Thoracic aorta (tissue), 2 donors: ENCODE data around the gene AFG3L2. TPM values are rescaled to one million over a fixed set of nuclear protein-coding genes. Genes with fewer than 3 reads are reported as not detected.

Experiments used
- ATAC-seq: fragments of 150-250 bp; one replicate; pipeline ENCODE4 v1.8.0; 2017; ENCODE audit warnings: low read depth; ENCODE audit not compliant: insufficient number of reproducible peaks, low FRiP score
- DNase-seq: peaks from one replicate; pipeline ENCODE4 v3.0.0-alpha.2; 2020; ENCODE audit warnings: low spot score
- H3K27ac ChIP-seq, 2 donors: fragments of 200-600 bp; sonication (generic); 1 replicate in 1 of 2; 2 replicates in 1 of 2; pipeline ENCODE4 v1.5.1; 2016; ENCODE audit warnings: mild to moderate bottlenecking in 2 of 2, moderate library complexity in 2 of 2
- H3K27me3 ChIP-seq: fragments of 200-600 bp; sonication (generic); replicated peaks from 2 replicates; pipeline ENCODE4 v1.6.0; 2016; ENCODE audit warnings: mild to moderate bottlenecking; ENCODE audit not compliant: insufficient read depth
- H3K36me3 ChIP-seq: fragments of 200-600 bp; sonication (generic); one replicate; pipeline ENCODE4 v1.5.1; 2016
- H3K4me1 ChIP-seq, 2 donors: fragments of 200-600 bp; sonication (generic); 1 replicate in 1 of 2; 2 replicates in 1 of 2; pipeline versions ENCODE4 v1.5.1 to v1.6.0; 2016; ENCODE audit warnings: low read depth in 2 of 2, mild to moderate bottlenecking in 1 of 2; ENCODE audit not compliant: control insufficient read depth in 1 of 2
- H3K4me3 ChIP-seq: fragments of 200-600 bp; sonication (generic); 2 replicates; pipeline ENCODE4 v1.5.1; 2016; ENCODE audit warnings: mild to moderate bottlenecking
- H3K9me3 ChIP-seq: fragments of 200-600 bp; sonication (generic); 2 replicates; pipeline ENCODE4 v1.5.1; 2016
- total RNA-seq, 2 donors: library from RNA; depleted of rRNA; stranded (reverse); fragments of >200 nt; gene quantifications; one replicate each; pipeline versions ENCODE4 v1.1.0 to v1.2.3, GENCODE V29; 2016
- TF ChIP-seq, protein P1 (sequence below): fragments of 200-600 bp; sonication (generic); IDR thresholded peaks from one replicate; pipeline ENCODE4 v1.5.1; 2019; ENCODE audit warnings: antibody characterized with exemption

The AFG3L2 gene
- total RNA-seq, 2 donors from 2014 or later = 24.2 to 58.1 TPM

DNA sequence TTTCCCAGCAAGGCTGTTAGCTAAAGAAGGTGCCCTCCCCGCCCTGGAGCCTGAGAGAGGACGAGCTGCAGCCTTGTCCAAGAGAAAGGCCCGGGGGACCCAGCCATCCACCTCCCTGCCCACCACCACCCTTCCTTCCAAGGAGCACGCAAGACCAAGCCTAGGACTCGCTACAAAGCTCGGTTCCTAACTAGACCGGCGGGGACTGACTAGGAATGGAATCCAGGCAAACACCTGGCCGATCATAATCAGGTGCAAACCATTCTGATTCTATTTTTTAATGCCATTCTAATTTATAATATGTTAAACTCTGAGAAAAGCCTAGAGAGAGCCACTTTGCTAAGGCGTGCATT lies 88.6 kb downstream of the AFG3L2 start:
- ATAC-seq = no peak
- H3K36me3 ChIP-seq = no peaks in the 10 kb centered on the region
- peaks cover 4 to 24% of the 10 kb centered on the region in 2 donors for H3K4me1 ChIP-seq
- H3K27ac ChIP-seq = peak overlapping the region; percentile 85 to 89
- peak overlapping the region; percentile 77 for H3K4me3 ChIP-seq
- TF ChIP-seq, protein P1, sequence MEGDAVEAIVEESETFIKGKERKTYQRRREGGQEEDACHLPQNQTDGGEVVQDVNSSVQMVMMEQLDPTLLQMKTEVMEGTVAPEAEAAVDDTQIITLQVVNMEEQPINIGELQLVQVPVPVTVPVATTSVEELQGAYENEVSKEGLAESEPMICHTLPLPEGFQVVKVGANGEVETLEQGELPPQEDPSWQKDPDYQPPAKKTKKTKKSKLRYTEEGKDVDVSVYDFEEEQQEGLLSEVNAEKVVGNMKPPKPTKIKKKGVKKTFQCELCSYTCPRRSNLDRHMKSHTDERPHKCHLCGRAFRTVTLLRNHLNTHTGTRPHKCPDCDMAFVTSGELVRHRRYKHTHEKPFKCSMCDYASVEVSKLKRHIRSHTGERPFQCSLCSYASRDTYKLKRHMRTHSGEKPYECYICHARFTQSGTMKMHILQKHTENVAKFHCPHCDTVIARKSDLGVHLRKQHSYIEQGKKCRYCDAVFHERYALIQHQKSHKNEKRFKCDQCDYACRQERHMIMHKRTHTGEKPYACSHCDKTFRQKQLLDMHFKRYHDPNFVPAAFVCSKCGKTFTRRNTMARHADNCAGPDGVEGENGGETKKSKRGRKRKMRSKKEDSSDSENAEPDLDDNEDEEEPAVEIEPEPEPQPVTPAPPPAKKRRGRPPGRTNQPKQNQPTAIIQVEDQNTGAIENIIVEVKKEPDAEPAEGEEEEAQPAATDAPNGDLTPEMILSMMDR = no peak
- H3K27me3 ChIP-seq = no peaks in the 10 kb centered on the region
- no peaks in the 10 kb centered on the region for H3K9me3 ChIP-seq
- no peak for DNase-seq

DNA sequence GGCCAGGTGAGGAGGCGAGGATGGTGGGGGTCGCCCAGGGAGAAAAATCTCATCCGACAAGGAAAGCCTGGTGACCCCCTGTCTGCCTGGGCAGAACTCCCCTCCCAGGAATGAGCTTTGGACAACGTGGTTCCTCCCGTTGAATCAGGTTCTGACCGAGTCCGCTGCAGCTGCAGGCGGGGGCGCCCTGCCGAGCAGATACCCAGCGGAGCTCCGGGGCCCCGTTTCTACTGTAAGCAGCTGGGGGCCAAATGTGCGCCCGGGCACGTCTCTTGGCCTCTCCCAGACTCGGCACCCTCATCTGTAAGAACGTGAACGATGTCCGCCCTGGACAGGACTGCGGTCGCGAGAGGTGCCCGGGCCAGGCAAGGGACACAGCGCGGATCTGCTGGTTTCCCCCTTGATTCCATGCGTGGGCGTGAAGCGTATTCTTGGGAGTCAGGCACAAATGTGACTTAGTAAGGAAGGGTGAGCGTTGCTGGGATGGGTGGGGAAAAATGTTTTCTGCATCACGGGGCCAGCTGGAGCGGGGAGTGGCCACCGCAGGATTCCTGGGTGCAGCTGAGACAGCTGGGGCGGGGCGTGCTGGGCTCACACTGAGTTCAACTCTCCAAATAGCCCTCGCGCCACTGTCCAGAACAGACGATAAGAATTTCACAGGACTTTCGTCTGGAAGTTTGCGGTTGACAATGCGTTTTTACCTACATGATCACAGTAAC lies 89.2 kb downstream of the AFG3L2 start:
- peak overlapping the region; percentile 85 to 89 for H3K27ac ChIP-seq
- peak overlapping the region; percentile 77 for H3K4me3 ChIP-seq
- no peaks in the 10 kb centered on the region for H3K36me3 ChIP-seq
- DNase-seq (peak; percentile 74), ATAC-seq (peak; percentile 83)
- H3K4me1 ChIP-seq = peaks cover 4 to 24% of the 10 kb centered on the region in 2 donors
- TF ChIP-seq, protein P1 = no peak
- no peaks in the 10 kb centered on the region for H3K27me3 ChIP-seq
- no peaks in the 10 kb centered on the region for H3K9me3 ChIP-seq

DNA sequence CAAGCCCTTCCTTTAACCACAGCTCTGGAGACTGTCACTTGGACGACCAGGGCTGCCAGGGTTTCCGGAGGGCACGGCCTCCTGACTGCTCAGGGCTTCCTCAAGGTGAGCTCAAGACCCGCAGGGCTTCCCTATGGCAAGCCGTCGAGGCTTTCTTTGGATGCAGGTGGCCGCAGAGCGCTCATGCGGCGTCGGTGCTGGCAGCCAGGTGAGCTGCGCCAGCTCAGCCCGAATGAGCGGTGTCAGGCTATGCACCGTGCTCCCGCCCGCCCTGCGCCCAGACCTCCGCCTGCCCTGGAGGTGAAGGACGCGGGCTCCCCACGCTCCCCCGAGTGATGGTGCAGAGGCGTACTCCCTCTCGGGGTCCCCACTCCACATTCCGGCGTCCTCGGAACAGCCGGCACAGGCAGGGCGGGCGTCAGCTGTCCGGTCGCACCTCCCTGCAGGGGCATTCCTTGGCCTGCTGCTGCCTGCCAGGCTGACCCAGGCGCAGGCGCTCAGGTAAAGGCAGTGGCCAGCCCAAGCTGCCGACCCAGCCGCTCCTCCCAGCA lies 89.8 kb downstream of the AFG3L2 start:
- H3K27me3 ChIP-seq = no peaks in the 10 kb centered on the region
- no peak for DNase-seq
- TF ChIP-seq, protein P1 = no peak

DNA sequence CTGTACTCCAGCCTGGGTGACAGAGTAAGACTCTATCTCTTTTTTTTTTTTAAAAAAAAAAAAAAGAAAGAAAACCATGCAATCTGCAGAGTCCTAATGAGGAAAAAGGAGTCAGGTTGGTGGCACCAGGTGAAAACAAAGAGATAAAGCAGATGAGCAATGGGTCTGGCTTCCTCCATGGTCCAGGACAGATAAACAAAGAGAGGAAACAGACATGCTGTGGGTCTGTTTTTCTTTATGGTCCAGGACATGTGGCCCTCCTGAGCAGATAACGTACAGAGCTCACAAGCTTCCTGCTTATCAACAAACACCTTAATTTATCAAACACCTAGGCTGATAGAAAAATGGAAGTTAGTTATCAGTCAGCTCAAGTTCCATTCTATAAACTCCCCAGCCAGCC lies 93.4 kb downstream of the AFG3L2 start:
- Histone ChIP-seq H3K4me3 (no peak overlapping the region), H3K9me3 (no peaks in the 10 kb centered on the region), H3K36me3 (no peaks in the 10 kb centered on the region), H3K4me1 (peaks cover under 1 to 37% of the 10 kb centered on the region in 2 donors), H3K27ac (no peak overlapping the region), H3K27me3 (no peaks in the 10 kb centered on the region)
- ATAC-seq (no peak), DNase-seq (no peak)
- TF ChIP-seq, protein P1 = no peak

More for the DNA sequence above, 89.8 kb downstream of the AFG3L2 start:
- peaks cover 4 to 24% of the 10 kb centered on the region in 2 donors for H3K4me1 ChIP-seq
- no peaks in the 10 kb centered on the region for H3K36me3 ChIP-seq
- H3K4me3 ChIP-seq = peak overlapping the region; percentile 77
- H3K9me3 ChIP-seq = no peaks in the 10 kb centered on the region
- no peak for ATAC-seq
- H3K27ac ChIP-seq = peak overlapping the region; percentile 85 to 89

DNA sequence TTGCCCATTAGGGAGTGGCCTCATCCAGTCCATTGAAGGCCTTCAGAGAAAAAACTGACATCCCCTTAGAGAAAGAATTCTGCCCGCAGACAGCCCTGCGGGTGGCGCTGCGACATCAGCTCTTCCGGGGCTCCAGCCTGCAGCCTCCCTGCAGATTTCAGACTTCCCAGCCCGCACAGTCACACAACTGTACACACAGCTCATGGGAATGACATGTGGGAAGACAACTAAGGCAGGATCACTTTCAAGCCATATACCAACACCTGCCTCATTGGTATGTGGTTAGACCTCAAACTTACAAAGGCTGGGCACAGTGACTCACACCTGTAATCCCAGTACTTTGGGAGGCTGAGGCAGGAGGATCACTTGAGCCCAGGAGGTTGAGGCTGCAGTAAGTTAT lies 93.8 kb downstream of the AFG3L2 start:
- Histone ChIP-seq H3K9me3 (no peaks in the 10 kb centered on the region), H3K27me3 (no peaks in the 10 kb centered on the region), H3K4me3 (no peak overlapping the region), H3K27ac (no peak overlapping the region), H3K4me1 (peaks cover 0 to 38% of the 10 kb centered on the region in 2 donors), H3K36me3 (no peaks in the 10 kb centered on the region)
- ATAC-seq (no peak), DNase-seq (no peak)
- TF ChIP-seq, protein P1 = no peak
